PC-9 (cell line): ENCODE results near the gene FAM162B.

Experiments used
- CTCF ChIP-seq: fragments of 200-600 bp; sonication (generic); conservative IDR thresholded peaks from 2 replicates; pipeline ENCODE4 v1.6.1; 2017; ENCODE audit warnings: mixed run types, antibody characterized with exemption, mild to moderate bottlenecking, moderate library complexity
- EZH2 ChIP-seq: fragments of 200-600 bp; sonication (generic); IDR thresholded peaks from 2 replicates; pipeline ENCODE4 v1.8.0; 2017; ENCODE audit warnings: antibody characterized with exemption, low read depth

- TF ChIP-seq EZH2, result no peak
- TF ChIP-seq CTCF, result no peak
Measured at GRCh38 chr6:116793224-116793623, 27.7 kb upstream of the FAM162B start.
